ENCODE results near the gene SORL1. TPM values are rescaled to one million over a fixed set of nuclear protein-coding genes. Genes with fewer than 3 reads are reported as not detected.

SORL1 gene
- total and polyA plus RNA-seq, 2 of the 13 experiments (the other 11 are each of a cell fraction or from before 2014, with no cell fraction given) = 21.3 to 148 TPM

DNA sequence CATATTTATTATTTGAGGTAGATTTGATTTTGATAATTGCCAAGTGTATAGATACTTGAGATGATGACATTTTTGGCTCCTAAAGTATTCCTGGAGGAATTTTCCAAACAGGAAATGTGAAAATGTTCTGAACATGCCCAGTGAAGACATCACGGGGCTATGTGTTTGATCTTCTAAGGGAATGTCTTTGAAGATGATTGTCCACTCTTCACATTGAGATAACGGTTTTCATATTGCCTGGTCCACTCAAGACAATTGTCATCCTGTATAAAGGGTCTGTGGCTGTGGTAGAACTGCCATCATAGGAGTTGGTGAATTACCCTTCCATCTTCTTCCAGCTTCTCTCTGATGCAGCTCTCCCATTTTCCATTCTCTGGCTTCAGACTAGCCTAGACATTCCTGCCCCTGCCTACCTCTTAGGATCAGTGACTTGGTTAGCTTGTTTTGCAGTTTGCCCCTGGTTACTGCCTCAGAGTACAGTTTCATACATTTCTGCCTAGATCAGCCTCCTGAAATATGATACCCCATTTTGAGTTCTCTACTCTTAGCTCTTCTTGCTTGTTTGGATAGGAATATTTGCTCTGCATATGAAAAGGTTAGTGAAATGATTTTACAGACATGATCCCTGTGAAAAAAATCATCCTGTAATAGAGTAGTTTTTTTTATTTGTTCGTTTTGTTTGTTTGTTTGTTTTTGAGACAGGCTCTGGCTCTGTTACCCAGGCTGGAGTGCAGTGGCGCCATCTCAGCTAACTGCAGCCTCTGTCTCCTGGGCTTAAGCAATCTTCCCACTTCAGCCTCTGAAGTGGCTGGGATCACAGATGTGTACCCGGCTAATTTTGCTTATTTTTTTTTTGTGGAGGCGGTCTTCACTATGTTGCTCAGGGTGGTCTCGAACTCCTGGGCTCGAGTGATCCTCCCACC lies 112.0 kb downstream of the SORL1 start (continued):
- TF ChIP-seq, protein P1, sequence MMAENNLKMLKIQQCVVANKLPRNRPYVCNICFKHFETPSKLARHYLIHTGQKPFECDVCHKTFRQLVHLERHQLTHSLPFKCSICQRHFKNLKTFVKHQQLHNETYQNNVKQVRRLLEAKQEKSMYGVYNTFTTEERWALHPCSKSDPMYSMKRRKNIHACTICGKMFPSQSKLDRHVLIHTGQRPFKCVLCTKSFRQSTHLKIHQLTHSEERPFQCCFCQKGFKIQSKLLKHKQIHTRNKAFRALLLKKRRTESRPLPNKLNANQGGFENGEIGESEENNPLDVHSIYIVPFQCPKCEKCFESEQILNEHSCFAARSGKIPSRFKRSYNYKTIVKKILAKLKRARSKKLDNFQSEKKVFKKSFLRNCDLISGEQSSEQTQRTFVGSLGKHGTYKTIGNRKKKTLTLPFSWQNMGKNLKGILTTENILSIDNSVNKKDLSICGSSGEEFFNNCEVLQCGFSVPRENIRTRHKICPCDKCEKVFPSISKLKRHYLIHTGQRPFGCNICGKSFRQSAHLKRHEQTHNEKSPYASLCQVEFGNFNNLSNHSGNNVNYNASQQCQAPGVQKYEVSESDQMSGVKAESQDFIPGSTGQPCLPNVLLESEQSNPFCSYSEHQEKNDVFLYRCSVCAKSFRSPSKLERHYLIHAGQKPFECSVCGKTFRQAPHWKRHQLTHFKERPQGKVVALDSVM (CRISPR knock-in tag; IDR thresholded peaks at IDR 0.05) = peak; percentile 72
- TF ChIP-seq ZNF101 (CRISPR knock-in tag; IDR thresholded peaks at IDR 0.05; ENCODE audit: borderline replicate concordance, low read depth) (no peak), CBX2 (IDR thresholded peaks at IDR 0.05; ENCODE audit: low read depth, low read length) (no peak), CBX2 (CRISPR knock-in tag; IDR thresholded peaks at IDR 0.05; ENCODE audit: low read depth) (no peak), ZNF563 (CRISPR knock-in tag; IDR thresholded peaks at IDR 0.05) (no peak), BRCA1 (CRISPR knock-in tag; IDR thresholded peaks at IDR 0.05) (no peak), ELF1 (CRISPR knock-in tag; IDR thresholded peaks at IDR 0.05) (no peak), ZSCAN12 (CRISPR knock-in tag; IDR thresholded peaks at IDR 0.05) (no peak), CBFB (CRISPR knock-in tag; IDR thresholded peaks at IDR 0.05) (no peak), ZNF567 (CRISPR knock-in tag; IDR thresholded peaks at IDR 0.05; ENCODE audit: borderline replicate concordance) (no peak), CEBPB (IDR thresholded peaks at IDR 0.05; ENCODE audit: borderline replicate concordance, low read depth, low read length) (no peak), MEIS2 (CRISPR knock-in tag; IDR thresholded peaks at IDR 0.05) (no peak)
- TF ChIP-seq, protein P2, sequence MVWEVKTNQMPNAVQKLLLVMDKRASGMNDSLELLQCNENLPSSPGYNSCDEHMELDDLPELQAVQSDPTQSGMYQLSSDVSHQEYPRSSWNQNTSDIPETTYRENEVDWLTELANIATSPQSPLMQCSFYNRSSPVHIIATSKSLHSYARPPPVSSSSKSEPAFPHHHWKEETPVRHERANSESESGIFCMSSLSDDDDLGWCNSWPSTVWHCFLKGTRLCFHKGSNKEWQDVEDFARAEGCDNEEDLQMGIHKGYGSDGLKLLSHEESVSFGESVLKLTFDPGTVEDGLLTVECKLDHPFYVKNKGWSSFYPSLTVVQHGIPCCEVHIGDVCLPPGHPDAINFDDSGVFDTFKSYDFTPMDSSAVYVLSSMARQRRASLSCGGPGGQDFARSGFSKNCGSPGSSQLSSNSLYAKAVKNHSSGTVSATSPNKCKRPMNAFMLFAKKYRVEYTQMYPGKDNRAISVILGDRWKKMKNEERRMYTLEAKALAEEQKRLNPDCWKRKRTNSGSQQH (CRISPR knock-in tag; IDR thresholded peaks at IDR 0.05; ENCODE audit: low read depth) = no peak
- TF ChIP-seq, protein P3, sequence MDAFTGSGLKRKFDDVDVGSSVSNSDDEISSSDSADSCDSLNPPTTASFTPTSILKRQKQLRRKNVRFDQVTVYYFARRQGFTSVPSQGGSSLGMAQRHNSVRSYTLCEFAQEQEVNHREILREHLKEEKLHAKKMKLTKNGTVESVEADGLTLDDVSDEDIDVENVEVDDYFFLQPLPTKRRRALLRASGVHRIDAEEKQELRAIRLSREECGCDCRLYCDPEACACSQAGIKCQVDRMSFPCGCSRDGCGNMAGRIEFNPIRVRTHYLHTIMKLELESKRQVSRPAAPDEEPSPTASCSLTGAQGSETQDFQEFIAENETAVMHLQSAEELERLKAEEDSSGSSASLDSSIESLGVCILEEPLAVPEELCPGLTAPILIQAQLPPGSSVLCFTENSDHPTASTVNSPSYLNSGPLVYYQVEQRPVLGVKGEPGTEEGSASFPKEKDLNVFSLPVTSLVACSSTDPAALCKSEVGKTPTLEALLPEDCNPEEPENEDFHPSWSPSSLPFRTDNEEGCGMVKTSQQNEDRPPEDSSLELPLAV (CRISPR knock-in tag; conservative IDR thresholded peaks at IDR 0.05; ENCODE audit: low read depth) = no peak
- TF ChIP-seq, protein P4, sequence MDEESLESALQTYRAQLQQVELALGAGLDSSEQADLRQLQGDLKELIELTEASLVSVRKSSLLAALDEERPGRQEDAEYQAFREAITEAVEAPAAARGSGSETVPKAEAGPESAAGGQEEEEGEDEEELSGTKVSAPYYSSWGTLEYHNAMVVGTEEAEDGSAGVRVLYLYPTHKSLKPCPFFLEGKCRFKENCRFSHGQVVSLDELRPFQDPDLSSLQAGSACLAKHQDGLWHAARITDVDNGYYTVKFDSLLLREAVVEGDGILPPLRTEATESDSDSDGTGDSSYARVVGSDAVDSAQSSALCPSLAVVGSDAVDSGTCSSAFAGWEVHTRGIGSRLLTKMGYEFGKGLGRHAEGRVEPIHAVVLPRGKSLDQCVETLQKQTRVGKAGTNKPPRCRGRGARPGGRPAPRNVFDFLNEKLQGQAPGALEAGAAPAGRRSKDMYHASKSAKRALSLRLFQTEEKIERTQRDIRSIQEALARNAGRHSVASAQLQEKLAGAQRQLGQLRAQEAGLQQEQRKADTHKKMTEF (CRISPR knock-in tag; IDR thresholded peaks at IDR 0.05) = no peak
- TF ChIP-seq, protein P5, sequence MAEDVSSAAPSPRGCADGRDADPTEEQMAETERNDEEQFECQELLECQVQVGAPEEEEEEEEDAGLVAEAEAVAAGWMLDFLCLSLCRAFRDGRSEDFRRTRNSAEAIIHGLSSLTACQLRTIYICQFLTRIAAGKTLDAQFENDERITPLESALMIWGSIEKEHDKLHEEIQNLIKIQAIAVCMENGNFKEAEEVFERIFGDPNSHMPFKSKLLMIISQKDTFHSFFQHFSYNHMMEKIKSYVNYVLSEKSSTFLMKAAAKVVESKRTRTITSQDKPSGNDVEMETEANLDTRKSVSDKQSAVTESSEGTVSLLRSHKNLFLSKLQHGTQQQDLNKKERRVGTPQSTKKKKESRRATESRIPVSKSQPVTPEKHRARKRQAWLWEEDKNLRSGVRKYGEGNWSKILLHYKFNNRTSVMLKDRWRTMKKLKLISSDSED (CRISPR knock-in tag; IDR thresholded peaks at IDR 0.05) = no peak
- TF ChIP-seq, protein P6, sequence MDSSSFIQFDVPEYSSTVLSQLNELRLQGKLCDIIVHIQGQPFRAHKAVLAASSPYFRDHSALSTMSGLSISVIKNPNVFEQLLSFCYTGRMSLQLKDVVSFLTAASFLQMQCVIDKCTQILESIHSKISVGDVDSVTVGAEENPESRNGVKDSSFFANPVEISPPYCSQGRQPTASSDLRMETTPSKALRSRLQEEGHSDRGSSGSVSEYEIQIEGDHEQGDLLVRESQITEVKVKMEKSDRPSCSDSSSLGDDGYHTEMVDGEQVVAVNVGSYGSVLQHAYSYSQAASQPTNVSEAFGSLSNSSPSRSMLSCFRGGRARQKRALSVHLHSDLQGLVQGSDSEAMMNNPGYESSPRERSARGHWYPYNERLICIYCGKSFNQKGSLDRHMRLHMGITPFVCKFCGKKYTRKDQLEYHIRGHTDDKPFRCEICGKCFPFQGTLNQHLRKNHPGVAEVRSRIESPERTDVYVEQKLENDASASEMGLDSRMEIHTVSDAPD (CRISPR knock-in tag; IDR thresholded peaks at IDR 0.05) = no peak

Measured in HepG2 (cell line).